ENCODE results near the gene FAM200C.

FAM200C gene

DNA sequence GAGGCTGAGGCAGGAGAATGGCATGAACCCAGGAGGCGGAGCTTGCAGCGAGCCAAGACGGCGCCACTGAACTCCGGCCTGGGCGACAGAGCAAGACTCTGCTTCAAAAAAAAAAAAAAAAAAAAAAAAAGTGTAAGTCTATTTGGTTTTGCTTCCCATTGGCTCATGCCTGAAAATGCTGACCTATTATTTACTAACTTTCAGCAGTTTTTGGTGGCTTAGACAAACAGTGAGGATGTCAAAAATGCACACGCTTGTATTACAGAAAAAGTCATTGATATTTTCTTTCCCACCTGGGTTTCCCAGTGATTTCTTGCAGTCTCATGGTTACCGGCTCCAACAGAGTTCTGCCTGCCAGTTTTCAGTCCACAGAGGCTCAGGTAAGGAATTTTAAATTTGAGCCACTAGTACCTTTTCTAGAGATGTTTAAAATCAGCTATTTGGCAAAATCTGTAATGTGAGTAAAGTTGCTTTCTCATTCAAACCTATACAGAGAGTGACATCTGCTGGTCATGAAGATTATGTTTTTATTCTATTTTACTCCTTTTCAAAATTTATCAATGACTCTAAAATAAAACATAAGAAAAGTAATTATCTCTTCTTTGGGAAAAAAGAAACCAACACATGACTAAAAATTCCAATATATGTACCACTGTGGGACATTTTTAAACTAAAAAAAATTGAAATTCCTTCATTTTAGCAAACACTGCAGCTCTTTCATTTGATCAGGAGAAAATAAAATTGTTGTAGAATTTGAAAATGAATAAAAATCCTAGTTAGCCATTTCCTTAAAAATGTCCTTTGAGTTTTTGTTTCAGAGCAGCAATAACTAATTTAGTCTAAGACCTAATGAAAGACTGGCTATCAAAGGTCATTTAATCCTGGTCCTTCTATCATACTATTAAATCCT lies 8.8 kb downstream of the FAM200C start:
- no peak overlapping the region for H3K4me3 ChIP-seq (replicated peaks; ENCODE audit: low read depth, low read length)
- TF ChIP-seq, protein P1, sequence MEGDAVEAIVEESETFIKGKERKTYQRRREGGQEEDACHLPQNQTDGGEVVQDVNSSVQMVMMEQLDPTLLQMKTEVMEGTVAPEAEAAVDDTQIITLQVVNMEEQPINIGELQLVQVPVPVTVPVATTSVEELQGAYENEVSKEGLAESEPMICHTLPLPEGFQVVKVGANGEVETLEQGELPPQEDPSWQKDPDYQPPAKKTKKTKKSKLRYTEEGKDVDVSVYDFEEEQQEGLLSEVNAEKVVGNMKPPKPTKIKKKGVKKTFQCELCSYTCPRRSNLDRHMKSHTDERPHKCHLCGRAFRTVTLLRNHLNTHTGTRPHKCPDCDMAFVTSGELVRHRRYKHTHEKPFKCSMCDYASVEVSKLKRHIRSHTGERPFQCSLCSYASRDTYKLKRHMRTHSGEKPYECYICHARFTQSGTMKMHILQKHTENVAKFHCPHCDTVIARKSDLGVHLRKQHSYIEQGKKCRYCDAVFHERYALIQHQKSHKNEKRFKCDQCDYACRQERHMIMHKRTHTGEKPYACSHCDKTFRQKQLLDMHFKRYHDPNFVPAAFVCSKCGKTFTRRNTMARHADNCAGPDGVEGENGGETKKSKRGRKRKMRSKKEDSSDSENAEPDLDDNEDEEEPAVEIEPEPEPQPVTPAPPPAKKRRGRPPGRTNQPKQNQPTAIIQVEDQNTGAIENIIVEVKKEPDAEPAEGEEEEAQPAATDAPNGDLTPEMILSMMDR (IDR thresholded peaks at IDR 0.05; ENCODE audit: low read length, missing control alignments): peak; percentile 47
- DNase-seq (ENCODE audit: low read depth): peak; percentile 50

DNA sequence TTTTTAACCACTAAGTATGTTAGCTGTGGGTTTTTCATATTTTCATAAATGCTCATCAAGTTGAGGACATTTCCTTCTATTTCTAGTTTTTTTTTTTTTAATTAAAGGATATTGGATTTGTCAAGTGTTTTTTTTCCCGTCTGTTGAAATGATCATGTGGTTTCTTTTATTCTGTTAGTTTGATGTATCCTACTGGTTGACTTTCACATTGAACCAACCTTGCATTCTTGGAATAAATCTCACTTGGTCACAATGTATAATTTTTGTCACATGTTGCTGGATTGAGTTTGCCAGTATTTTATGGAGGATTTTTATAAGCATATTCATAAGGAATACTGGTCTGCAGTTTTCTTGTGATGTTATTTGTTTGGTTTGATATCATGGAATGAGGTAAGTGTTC lies 12.4 kb downstream of the FAM200C start:
- TF ChIP-seq, protein P1 (IDR thresholded peaks at IDR 0.05; ENCODE audit: low read length, missing control alignments): no peak

DNA sequence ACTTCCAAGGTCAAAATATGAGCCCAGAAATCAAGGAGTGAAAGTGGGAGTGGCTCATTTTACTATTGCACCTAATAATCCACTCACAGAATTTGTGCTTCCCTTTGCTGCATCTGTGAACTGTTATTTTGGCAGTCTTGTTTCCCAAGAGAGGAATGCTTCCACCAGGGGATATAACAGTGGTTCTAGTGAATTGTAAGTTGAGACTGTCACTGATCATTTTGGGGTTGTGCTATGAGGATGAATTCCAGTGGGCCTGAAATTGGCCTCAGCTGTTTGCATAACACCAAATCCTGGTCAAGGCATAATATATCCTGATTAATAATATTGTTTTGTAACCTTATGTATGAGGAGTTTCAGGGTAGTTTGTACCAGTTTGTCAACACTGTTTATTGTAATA lies 14.4 kb downstream of the FAM200C start:
- H3K4me3 ChIP-seq (replicated peaks; ENCODE audit: low read depth, low read length): no peak overlapping the region
- TF ChIP-seq, protein P1 (IDR thresholded peaks at IDR 0.05; ENCODE audit: low read length, missing control alignments): no peak
- DNase-seq (ENCODE audit: low read depth): no peak

More for the DNA sequence above, 12.4 kb downstream of the FAM200C start:
- no peak for DNase-seq (ENCODE audit: low read depth)
- no peak overlapping the region for H3K4me3 ChIP-seq (replicated peaks; ENCODE audit: low read depth, low read length)

DNA sequence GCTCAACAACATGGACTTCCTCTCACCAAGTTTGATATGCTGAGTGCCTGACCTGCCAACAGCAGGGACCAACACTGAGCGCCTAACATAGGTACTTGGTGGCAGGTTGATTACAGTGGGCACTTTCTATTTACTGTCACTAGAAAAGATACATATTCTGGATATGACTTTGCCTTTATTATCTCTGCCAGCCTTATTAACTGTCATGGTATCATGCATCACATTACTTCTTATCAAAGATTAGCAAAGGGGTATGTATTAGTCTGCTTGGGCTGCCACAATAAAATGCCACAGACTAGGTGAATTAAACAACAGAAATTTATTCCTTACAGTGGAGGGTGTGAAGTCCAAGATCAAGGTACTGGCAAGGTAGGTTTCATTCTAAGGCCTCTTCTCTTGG lies 15.2 kb downstream of the FAM200C start:
- H3K4me3 ChIP-seq (replicated peaks; ENCODE audit: low read depth, low read length): no peak overlapping the region
- DNase-seq (ENCODE audit: low read depth): no peak
- TF ChIP-seq, protein P1 (IDR thresholded peaks at IDR 0.05; ENCODE audit: low read length, missing control alignments): no peak

DNA sequence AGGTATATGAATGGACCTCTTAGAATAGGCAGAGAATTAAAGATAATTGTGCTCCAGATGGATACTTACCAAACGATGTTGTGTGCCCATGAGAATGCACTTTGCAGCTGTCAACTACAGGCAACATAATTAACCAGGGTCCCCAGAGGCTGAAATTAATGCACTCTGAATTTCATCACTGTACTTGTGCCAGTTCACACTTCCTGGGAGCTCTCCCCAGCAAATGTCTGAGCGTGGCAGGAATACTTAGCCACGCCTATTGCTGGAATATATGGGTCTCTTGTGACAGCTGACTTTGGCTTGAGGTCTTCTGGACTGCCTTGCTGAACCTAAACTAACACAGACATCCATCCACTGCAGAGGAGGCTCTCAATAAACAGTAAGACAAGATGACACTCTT lies 17.5 kb downstream of the FAM200C start:
- no peak for DNase-seq (ENCODE audit: low read depth)
- H3K4me3 ChIP-seq (replicated peaks; ENCODE audit: low read depth, low read length): no peak overlapping the region
- TF ChIP-seq, protein P1 (IDR thresholded peaks at IDR 0.05; ENCODE audit: low read length, missing control alignments): no peak

DNA sequence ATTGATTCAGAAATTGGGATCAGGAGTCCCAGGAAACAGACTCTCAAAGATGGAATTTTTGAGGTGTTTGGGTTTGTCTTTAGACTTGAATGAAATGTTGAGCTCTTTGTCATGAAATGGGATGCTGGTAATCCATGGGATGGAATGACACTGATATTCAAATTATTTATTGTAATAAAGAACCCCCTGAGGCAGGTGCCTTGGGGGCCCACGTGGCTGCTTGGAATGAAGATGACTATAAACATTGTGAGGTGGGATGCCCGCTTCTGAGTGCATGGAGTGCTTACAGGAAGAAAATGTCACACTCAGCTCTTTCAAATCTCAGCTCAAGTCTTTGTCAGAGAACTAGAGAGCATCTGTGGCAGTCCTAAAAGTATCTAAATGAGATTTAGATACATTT lies 19.8 kb downstream of the FAM200C start:
- TF ChIP-seq, protein P1 (IDR thresholded peaks at IDR 0.05; ENCODE audit: low read length, missing control alignments): no peak
- DNase-seq (ENCODE audit: low read depth): no peak
- no peak overlapping the region for H3K4me3 ChIP-seq (replicated peaks; ENCODE audit: low read depth, low read length)

DNA sequence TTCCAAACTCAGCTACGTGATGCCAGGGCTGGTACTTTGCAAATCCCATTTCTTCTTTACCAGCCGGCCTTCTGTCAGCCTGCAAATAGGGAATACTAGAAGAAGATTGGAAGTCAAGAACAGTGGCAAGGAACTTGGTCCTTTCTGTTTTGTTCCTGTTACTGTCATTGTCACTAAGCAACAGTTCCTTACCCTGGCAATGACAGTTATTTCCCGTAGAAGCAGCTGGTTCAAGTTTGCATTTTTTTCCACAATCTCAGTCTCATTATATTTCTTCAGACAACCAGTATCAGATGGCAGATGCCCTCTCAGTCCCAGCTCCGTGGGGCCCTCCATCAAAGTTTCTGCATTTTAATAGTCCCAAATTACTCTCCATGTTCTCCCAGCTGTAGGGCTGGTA lies 20.3 kb downstream of the FAM200C start:
- no peak overlapping the region for H3K4me3 ChIP-seq (replicated peaks; ENCODE audit: low read depth, low read length)
- no peak for DNase-seq (ENCODE audit: low read depth)
- TF ChIP-seq, protein P1 (IDR thresholded peaks at IDR 0.05; ENCODE audit: low read length, missing control alignments): no peak
